Heart right ventricle (tissue), 16 donors: ENCODE results near the gene SH2B2. TPM values are rescaled to one million over a fixed set of nuclear protein-coding genes. Genes with fewer than 3 reads are reported as not detected.

Experiments
- ATAC-seq, 8 donors: fragments of 200-7000 bp; cut with Tn5 transposase; one replicate each; pipeline ENCODE4 v1.9.1; 2020; ENCODE audit warnings: mild to moderate bottlenecking in 8 of 8, moderate library complexity in 8 of 8, moderate number of reproducible peaks in 1 of 8
- DNase-seq, 2 donors: peaks; one replicate each; pipeline ENCODE4 v3.0.0-alpha.2; 2020
- H3K27ac ChIP-seq, 10 donors: fragments of 200-600 bp; sonication (generic) in 2 of 10; one replicate each; pipeline versions ENCODE4 v1.5.0 to v1.8.0; 2020 to 2022; ENCODE audit warnings: mild to moderate bottlenecking in 3 of 10
- H3K27me3 ChIP-seq, 7 donors: fragments of 200-600 bp; one replicate each; pipeline ENCODE4 v1.8.0; 2021 to 2022; ENCODE audit warnings: mild to moderate bottlenecking in 2 of 7
- H3K36me3 ChIP-seq, 9 donors: fragments of 200-600 bp; sonication (generic) in 1 of 9; one replicate each; pipeline versions ENCODE4 v1.5.0 to v1.8.0; 2020 to 2022; ENCODE audit warnings: mild to moderate bottlenecking in 2 of 9
- H3K4me1 ChIP-seq, 9 donors: fragments of 200-600 bp; sonication (generic) in 1 of 9; one replicate each; pipeline versions ENCODE4 v1.5.0 to v1.8.0; 2020 to 2022; ENCODE audit warnings: mild to moderate bottlenecking in 4 of 9
- H3K4me3 ChIP-seq, 10 donors: fragments of 200-600 bp; sonication (generic) in 2 of 10; one replicate each; pipeline versions ENCODE4 v1.5.0 to v1.8.0; 2020 to 2022; ENCODE audit warnings: mild to moderate bottlenecking in 7 of 10, moderate library complexity in 2 of 10
- H3K9me3 ChIP-seq, 11 donors: fragments of 200-600 bp in 10 of 11; sonication (generic) in 2 of 11; one replicate each; pipeline versions ENCODE4 v1.5.0 to v1.8.0; 2013 to 2022; ENCODE audit warnings: mild to moderate bottlenecking in 2 of 11, control low read depth in 1 of 11, moderate library complexity in 1 of 11
- WGBS, 2 donors: extraction: QIAGEN DNeasy Blood & Tissue Kit; methylation state at CpG; one replicate each; pipeline ENCODE4 v1.1.7; 2013; ENCODE audit warnings: inconsistent platforms in 1 of 2; 5-methylcytosine and 5-hydroxymethylcytosine counted together
- intact Hi-C, 10 donors: fragments of 100-400 bp; cut with DNase I; formaldehyde crosslinking; loops; one replicate each; pipeline versions ENCODE4 v1.11.1 to v1.14.2; 2022
- polyA plus RNA-seq, 2 donors: library from polyadenylated mRNA; stranded (reverse); fragments of 200-250 nt; gene quantifications; one replicate each; pipeline ENCODE4 v1.2.3, GENCODE V29; 2013
- total RNA-seq, 10 donors: library from RNA; stranded (reverse); fragmentation: NEBNext Ultra II Directional in 3 of 10; extraction: Animal tissue kit (Norgen Biotek cat#: 25700) in 3 of 10; gene quantifications; one replicate each; pipeline versions ENCODE4 v1.2.1 to v1.2.4, GENCODE V29; 2021 to 2023
- TF ChIP-seq, protein P1 (sequence below), 9 donors: fragments of 200-600 bp; sonication (generic) in 2 of 9; IDR thresholded peaks; one replicate each; pipeline versions ENCODE4 v1.5.0 to v1.8.0; 2021 to 2022; ENCODE audit warnings: antibody characterized with exemption in 9 of 9, mild to moderate bottlenecking in 5 of 9, moderate library complexity in 1 of 9
- donor health status: Arrhythmogenic right ventricular cardiomyopathy.
- donor health status: ischemic (EF 13 %, LVEDD 7.1; RV severe dilation, severe dysfunction).
- donor health status: healthy with polysubstance abuse.
- donor health status: DM: no; HTN: yes; CAD: no.
- donor health status: DM: no; HTN: no; CAD: no.
- donor health status: ischemic (EF 25% LVEDD 6.9; RV normal size, moderate dysfunction).
- donor health status: ischemic (EF 25% LVEDD 5.7; RV mildly dilated, moderate dysfunction).
- donor health status: healthy.
- donor health status: DM: yes; HTN: yes; CAD: no.
- donor health status: Ischemic cardiomyopathy.
- donor health status: ischemic (EF 35%, LVEDD 5.7; RV mildly dilated, moderate dysfunction).
- donor health status: nonischemic (EF 11% LVEDD 7.7; RV severe dilation, severe dysfunction).
- donor health status: DM: yes; HTN: yes; CAD: no.
- donor health status: PGD.
- donor health status: ischemic (EF 29% LVEDD 5.4; RV normal size, mild dysfunction).
- donor health status: nonischemic (EF 23%, LVEDD 6.1; RV moderate dilation, normal function).

SH2B2 gene
- total and polyA plus RNA-seq, 12 donors: 0.83 to 4.2 (median 1.2) TPM

DNA sequence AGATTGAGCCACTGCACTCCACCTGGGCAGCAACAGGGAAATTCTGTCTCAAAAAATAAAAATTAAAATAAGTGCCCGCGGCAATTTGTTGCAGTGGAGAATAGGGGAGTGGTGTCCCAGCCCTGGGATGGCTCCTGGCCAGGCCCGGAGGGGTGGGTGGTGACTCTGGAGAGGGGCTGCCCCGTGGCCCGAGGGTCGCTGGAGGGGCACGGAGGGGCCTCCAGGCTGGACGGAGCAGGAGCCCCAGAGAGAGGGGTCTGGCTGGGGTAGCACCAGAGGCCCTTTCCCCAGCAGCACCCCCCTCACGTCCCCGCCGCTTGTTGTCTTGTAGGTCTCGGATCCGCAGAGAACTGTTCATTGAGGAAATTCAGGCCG is 38.6 kb upstream of the SH2B2 start:
- no peaks in the 10 kb centered on the region for H3K9me3 ChIP-seq
- intact Hi-C loops: loop anchor here in 2 of 10 donors (10.0 kb wide), 2 partner anchors 643 to 653 kb away; no protein-coding TSS in a partner anchor
- no peak overlapping the region for H3K4me3 ChIP-seq
- ATAC-seq: peak in 2 of 8 donors; percentile 35
- TF ChIP-seq, protein P1, sequence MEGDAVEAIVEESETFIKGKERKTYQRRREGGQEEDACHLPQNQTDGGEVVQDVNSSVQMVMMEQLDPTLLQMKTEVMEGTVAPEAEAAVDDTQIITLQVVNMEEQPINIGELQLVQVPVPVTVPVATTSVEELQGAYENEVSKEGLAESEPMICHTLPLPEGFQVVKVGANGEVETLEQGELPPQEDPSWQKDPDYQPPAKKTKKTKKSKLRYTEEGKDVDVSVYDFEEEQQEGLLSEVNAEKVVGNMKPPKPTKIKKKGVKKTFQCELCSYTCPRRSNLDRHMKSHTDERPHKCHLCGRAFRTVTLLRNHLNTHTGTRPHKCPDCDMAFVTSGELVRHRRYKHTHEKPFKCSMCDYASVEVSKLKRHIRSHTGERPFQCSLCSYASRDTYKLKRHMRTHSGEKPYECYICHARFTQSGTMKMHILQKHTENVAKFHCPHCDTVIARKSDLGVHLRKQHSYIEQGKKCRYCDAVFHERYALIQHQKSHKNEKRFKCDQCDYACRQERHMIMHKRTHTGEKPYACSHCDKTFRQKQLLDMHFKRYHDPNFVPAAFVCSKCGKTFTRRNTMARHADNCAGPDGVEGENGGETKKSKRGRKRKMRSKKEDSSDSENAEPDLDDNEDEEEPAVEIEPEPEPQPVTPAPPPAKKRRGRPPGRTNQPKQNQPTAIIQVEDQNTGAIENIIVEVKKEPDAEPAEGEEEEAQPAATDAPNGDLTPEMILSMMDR (IDR thresholded peaks at IDR 0.05): no peak
- DNase-seq: no peak
- H3K27me3 ChIP-seq: no peaks in the 10 kb centered on the region
- peaks cover 0 to 77% (median 0%) of the 10 kb centered on the region in 9 donors for H3K36me3 ChIP-seq
- 93 to 95% methylated on average over 13 to 14 of the region's 14 CpGs for WGBS, 2 donors
- H3K4me1 ChIP-seq: no peaks in the 10 kb centered on the region
- H3K27ac ChIP-seq: no peak overlapping the region

DNA sequence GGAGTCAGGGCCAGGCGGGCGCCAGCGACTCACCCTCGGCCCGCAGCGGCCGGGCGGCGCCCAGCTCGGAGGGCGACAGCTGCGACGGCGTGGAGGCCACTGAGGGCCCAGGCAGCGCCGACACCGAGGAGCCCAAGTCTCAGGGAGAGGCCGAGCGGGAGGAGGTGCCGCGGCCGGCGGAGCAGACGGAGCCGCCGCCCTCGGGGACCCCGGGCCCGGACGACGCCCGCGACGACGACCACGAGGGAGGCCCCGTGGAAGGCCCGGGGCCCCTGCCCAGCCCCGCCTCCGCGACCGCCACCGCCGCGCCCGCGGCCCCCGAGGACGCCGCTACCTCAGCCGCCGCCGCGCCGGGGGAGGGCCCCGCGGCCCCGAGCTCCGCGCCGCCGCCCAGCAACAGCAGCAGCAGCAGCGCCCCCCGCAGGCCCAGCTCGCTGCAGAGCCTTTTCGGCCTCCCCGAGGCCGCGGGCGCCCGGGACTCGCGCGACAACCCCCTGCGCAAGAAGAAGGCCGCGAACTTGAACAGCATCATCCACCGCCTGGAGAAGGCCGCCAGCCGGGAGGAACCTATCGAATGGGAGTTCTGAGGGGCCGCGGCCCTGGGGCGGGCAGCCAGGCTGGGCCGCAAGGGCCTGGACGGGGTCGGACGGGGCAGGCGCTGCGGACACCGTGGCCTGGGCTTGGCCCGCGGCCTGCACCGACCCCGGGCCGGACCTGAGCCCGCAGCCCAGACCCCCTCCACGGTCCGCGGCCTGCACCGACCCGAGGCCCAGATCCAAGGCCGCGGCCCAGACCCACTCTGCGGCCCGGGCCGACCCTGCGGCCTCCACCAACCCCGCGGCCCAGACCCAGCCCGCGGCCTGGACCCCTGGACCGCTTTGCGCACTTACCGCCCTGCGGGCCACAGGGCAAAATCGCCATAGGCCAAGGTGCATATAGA is 37.9 kb upstream of the SH2B2 start:
- Histone ChIP-seq H3K4me1 (no peaks in the 10 kb centered on the region), H3K4me3 (no peak overlapping the region), H3K9me3 (no peaks in the 10 kb centered on the region), H3K27me3 (no peaks in the 10 kb centered on the region), H3K36me3 (peaks cover 0 to 78% (median 0%) of the 10 kb centered on the region in 9 donors), H3K27ac (no peak overlapping the region)
- intact Hi-C loops: loop anchor here in 2 of 10 donors (10.0 kb wide), 2 partner anchors 644 to 654 kb away; no protein-coding TSS in a partner anchor
- ATAC-seq: peak in 2 of 8 donors; percentile 29 to 30
- TF ChIP-seq, protein P1 (IDR thresholded peaks at IDR 0.05): no peak
- no peak for DNase-seq
- WGBS, 2 donors: 88 to 92% methylated on average over 70 to 117 of the region's 117 CpGs

DNA sequence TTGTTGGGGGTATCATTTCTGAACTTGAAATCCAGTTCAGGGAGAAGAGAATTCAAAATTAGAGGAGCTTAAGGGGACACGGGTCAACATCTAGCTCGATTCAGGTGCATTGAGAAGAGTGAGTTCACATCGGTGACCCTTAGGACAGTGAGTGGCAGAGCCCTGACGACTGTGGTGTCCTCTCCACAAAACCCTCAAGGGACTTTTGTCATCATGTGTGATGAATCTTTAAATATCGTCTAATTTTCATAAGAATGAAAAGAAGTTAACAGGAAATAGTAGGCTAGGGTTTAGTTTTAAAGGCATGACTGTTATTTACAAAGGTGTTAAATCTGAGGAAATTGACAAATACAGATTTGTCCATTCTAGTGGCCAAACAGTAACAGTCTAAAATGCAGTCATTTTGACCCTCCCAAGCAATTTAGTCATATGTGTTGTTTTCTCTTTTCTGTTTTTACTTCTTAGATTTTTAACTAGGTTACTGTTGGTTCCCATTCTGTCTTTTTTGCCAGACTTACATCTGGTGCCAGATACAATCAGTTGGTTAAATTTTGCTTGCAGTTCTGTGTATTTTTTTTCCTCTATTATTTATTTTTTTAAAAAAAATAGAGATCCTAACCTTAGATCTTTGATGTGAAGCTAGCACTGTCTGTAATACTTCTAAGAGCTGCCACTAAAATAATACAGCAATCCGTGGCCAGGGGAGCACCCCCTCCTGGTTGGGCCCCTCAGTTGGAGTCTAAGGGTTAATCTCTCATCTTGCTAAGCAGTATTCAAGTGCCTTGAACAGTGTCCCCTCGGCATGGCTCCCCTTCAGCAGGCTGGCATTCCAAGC is 34.9 kb upstream of the SH2B2 start:
- no peak overlapping the region for H3K4me3 ChIP-seq
- TF ChIP-seq, protein P1 (IDR thresholded peaks at IDR 0.05): no peak
- DNase-seq (no peak), ATAC-seq (no peak)
- H3K4me1 ChIP-seq: no peaks in the 10 kb centered on the region
- intact Hi-C loops: no loop called here
- no peak overlapping the region for H3K27ac ChIP-seq
- no peaks in the 10 kb centered on the region for H3K9me3 ChIP-seq
- H3K27me3 ChIP-seq: no peaks in the 10 kb centered on the region
- WGBS, 2 donors: 74 to 75% methylated on average over 7 of the region's 7 CpGs
- peaks cover 0 to 48% (median 0%) of the 10 kb centered on the region in 9 donors for H3K36me3 ChIP-seq

DNA sequence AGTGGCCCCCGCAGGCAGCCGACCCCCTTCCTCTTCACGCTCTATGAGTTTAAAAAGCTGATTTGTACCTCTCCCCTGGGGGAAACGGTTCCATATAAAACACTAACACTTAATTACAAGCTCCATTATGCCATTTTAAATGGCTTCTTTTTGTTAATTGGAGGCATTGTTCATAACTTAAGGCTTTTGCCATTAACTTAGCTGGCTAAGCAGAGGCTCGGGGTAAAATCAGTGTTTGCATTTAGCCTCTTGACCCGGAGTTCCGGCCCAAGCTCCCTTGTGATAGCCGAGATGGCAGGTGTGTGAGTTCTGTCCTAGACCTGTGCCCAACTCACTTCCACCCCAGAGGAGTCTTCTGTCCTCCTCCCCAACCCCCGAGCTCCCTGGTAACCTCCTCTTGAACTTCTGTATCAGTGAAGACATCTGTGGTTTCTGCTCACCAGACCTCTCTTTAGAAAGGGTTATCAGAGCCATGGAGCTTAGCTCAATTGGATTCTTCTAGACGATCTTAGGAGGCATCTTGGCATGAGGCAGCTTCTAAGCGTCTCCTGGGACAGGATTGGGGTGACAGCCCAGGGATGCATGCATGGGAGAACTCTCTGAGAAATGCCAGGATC is 34.2 kb upstream of the SH2B2 start:
- no peaks in the 10 kb centered on the region for H3K27me3 ChIP-seq
- DNase-seq (no peak), ATAC-seq (no peak)
- 78 to 84% methylated on average over 11 of the region's 11 CpGs for WGBS, 2 donors
- no peaks in the 10 kb centered on the region for H3K9me3 ChIP-seq
- TF ChIP-seq, protein P1 (IDR thresholded peaks at IDR 0.05): no peak
- H3K4me3 ChIP-seq: no peak overlapping the region
- H3K36me3 ChIP-seq: peaks cover 0 to 41% (median 0%) of the 10 kb centered on the region in 9 donors
- H3K27ac ChIP-seq: no peak overlapping the region
- no peaks in the 10 kb centered on the region for H3K4me1 ChIP-seq
- intact Hi-C loops: no loop called here
